ENCODE results near the gene ASNSD1.
A peak's percentile ranks its signal among the peaks of the same experiment; 100 is the strongest.

- TF ChIP-seq CTCF (IDR thresholded peaks at IDR 0.05), result peak; percentile 94 to 99 (median 98)
- TF ChIP-seq POLR2A (IDR thresholded peaks at IDR 0.05), result peak; percentile 85
Measured at GRCh38 chr2:189661148-189661956, at the start of gene ASNSD1.

All from right lobe of liver (tissue), 4 donors.